ACC112 (cell line): ENCODE measurements around the gene FKBP9.

Source experiments
- H2AFZ ChIP-seq: fragments of 200-600 bp; sonication (generic); one replicate; pipeline ENCODE4 v1.6.0; 2017; ENCODE audit warnings: antibody characterized with exemption, low read length; ENCODE audit not compliant: unreplicated experiment
- H3K27ac ChIP-seq: fragments of 200-600 bp; sonication (generic); 2 replicates; pipeline ENCODE4 v1.5.1; 2014; ENCODE audit warnings: low read depth, mild to moderate bottlenecking, antibody characterized with exemption, low read length, moderate library complexity
- H3K27me3 ChIP-seq: fragments of 200-600 bp; sonication (generic); 2 replicates; pipeline ENCODE4 v1.6.1; 2014; ENCODE audit warnings: mild to moderate bottlenecking, antibody characterized with exemption, low read length, moderate library complexity, mixed read lengths; ENCODE audit not compliant: insufficient read depth
- H3K36me3 ChIP-seq: fragments of 200-600 bp; sonication (generic); 2 replicates; pipeline ENCODE4 v1.6.1; 2016; ENCODE audit warnings: mild to moderate bottlenecking, antibody characterized with exemption, low read length, moderate library complexity, mixed read lengths; ENCODE audit not compliant: insufficient read depth
- H3K4me1 ChIP-seq: fragments of 200-600 bp; sonication (generic); one replicate; pipeline ENCODE4 v1.6.1; 2016; ENCODE audit warnings: low read length, mixed read lengths; ENCODE audit not compliant: insufficient read depth, unreplicated experiment, control insufficient read depth
- H3K4me3 ChIP-seq: fragments of 200-600 bp; sonication (generic); 2 replicates; pipeline ENCODE4 v1.5.1; 2014; ENCODE audit warnings: mild to moderate bottlenecking, low read depth, low read length
- H3K79me2 ChIP-seq: fragments of 200-600 bp; sonication (generic); one replicate; pipeline ENCODE4 v1.6.0; 2016; ENCODE audit warnings: low read length; ENCODE audit not compliant: control insufficient read depth, unreplicated experiment, insufficient read depth

Gene FKBP9

GRCh38 chr7:33009734-33010133, 52.5 kb downstream of the FKBP9 start:
- no peak overlapping the region for H3K27ac ChIP-seq
- H3K36me3 ChIP-seq = 0 out of 2 replicates have a peak, but pooled peaks cover 6% of the 10 kb centered on the region
- H3K79me2 ChIP-seq = no peaks in the 10 kb centered on the region
- H3K4me3 ChIP-seq = no peak overlapping the region
- H3K27me3 ChIP-seq = no peaks in the 10 kb centered on the region
- no peaks in the 10 kb centered on the region for H3K4me1 ChIP-seq
- H2AFZ ChIP-seq = no peak overlapping the region

- Histone ChIP-seq H3K4me3 (no peak overlapping the region), H3K36me3 (peaks cover 6% of the 10 kb centered on the region; the same call in 1 of the 2 replicates), H2AFZ (no peak overlapping the region), H3K27ac (no peak overlapping the region), H3K27me3 (no peaks in the 10 kb centered on the region), H3K79me2 (no peaks in the 10 kb centered on the region), H3K4me1 (no peaks in the 10 kb centered on the region)
These were observed 55.1 kb downstream of the FKBP9 start for GRCh38 chr7:33012364-33012763.

- H2AFZ ChIP-seq = no peak overlapping the region
- H3K36me3 ChIP-seq = peaks cover 13% of the 10 kb centered on the region
These were observed 67.0 kb downstream of the FKBP9 start for GRCh38 chr7:33024189-33024757.

GRCh38 chr7:33035776-33036175, 78.5 kb downstream of the FKBP9 start:
- Histone ChIP-seq H3K27ac (no peak overlapping the region), H3K79me2 (peaks cover 59% of the 10 kb centered on the region), H3K36me3 (0 out of 2 replicates have a peak, but pooled peaks cover 9% of the 10 kb centered on the region), H3K27me3 (no peaks in the 10 kb centered on the region), H2AFZ (no peak overlapping the region), H3K4me3 (no peak overlapping the region), H3K4me1 (peaks cover 26% of the 10 kb centered on the region)

More at GRCh38 chr7:33024189-33024757, 67.0 kb downstream of the FKBP9 start:
- H3K27me3 ChIP-seq = no peaks in the 10 kb centered on the region
- peaks cover 3% of the 10 kb centered on the region for H3K79me2 ChIP-seq
- no peaks in the 10 kb centered on the region for H3K4me1 ChIP-seq
- H3K4me3 ChIP-seq = no peak overlapping the region
- no peak overlapping the region for H3K27ac ChIP-seq

GRCh38 chr7:33038639-33039038, 81.4 kb downstream of the FKBP9 start:
- peak overlapping the region; percentile 61; the same call in 1 of the 2 replicates for H3K27ac ChIP-seq
- H3K79me2 ChIP-seq = peaks cover 83% of the 10 kb centered on the region
- 0 out of 2 replicates have a peak, but pooled peaks cover 9% of the 10 kb centered on the region for H3K36me3 ChIP-seq
- peak overlapping the region; percentile 83 for H3K4me3 ChIP-seq
- no peaks in the 10 kb centered on the region for H3K27me3 ChIP-seq
- peaks cover 36% of the 10 kb centered on the region for H3K4me1 ChIP-seq
- peak overlapping the region; percentile 44 for H2AFZ ChIP-seq

- Histone ChIP-seq H3K27ac (peak overlapping the region; percentile 61), H3K79me2 (peaks cover 85% of the 10 kb centered on the region), H3K36me3 (0 out of 2 replicates have a peak, but pooled peaks cover 9% of the 10 kb centered on the region), H3K4me3 (peak overlapping the region; percentile 83), H2AFZ (peak overlapping the region; percentile 44), H3K4me1 (peaks cover 33% of the 10 kb centered on the region), H3K27me3 (no peaks in the 10 kb centered on the region)
These were observed 82.1 kb downstream of the FKBP9 start for GRCh38 chr7:33039257-33039902.

- peak overlapping the region; percentile 14 for H2AFZ ChIP-seq
- peaks cover 34% of the 10 kb centered on the region for H3K4me1 ChIP-seq
- peaks cover 85% of the 10 kb centered on the region for H3K79me2 ChIP-seq
- H3K4me3 ChIP-seq = peak overlapping the region; percentile 83
- no peaks in the 10 kb centered on the region for H3K27me3 ChIP-seq
- peak overlapping the region; percentile 61 for H3K27ac ChIP-seq
- 0 out of 2 replicates have a peak, but pooled peaks cover 9% of the 10 kb centered on the region for H3K36me3 ChIP-seq
These were observed 82.7 kb downstream of the FKBP9 start for GRCh38 chr7:33039903-33040292.

GRCh38 chr7:33040803-33041516, 83.7 kb downstream of the FKBP9 start:
- Histone ChIP-seq H3K27ac (peak overlapping the region; percentile 46), H3K4me3 (peak overlapping the region; percentile 57), H2AFZ (no peak overlapping the region), H3K79me2 (peaks cover 83% of the 10 kb centered on the region), H3K36me3 (0 out of 2 replicates have a peak, but pooled peaks cover 4% of the 10 kb centered on the region), H3K27me3 (no peaks in the 10 kb centered on the region), H3K4me1 (peaks cover 37% of the 10 kb centered on the region)

- no peak overlapping the region for H2AFZ ChIP-seq
- no peaks in the 10 kb centered on the region for H3K36me3 ChIP-seq
- H3K79me2 ChIP-seq = peaks cover 85% of the 10 kb centered on the region
- peaks cover 37% of the 10 kb centered on the region for H3K4me1 ChIP-seq
- H3K27me3 ChIP-seq = no peaks in the 10 kb centered on the region
- no peak overlapping the region; the same call in 1 of the 2 replicates for H3K4me3 ChIP-seq
- 0 out of 2 replicates have a peak overlapping the region, but pooled peaks have one; percentile 46 for H3K27ac ChIP-seq
These were observed 84.6 kb downstream of the FKBP9 start for GRCh38 chr7:33041631-33042428.
